ENCODE data around the gene GPC3. TPM values are rescaled to one million over a fixed set of nuclear protein-coding genes. Genes with fewer than 3 reads are reported as not detected.

The GPC3 gene
- total RNA-seq, 1 experiment from 2014 or later = not detected

- Histone ChIP-seq H3K79me2 (ENCODE audit: low read depth) (no peaks in the 10 kb centered on the region), H3K4me2 (no peak overlapping the region), H3K36me3 (ENCODE audit: low read depth) (no peaks in the 10 kb centered on the region), H3K4me1 (replicated peaks; ENCODE audit: insufficient read depth) (no peaks in the 10 kb centered on the region), H3F3A (ENCODE audit: insufficient read depth, low read depth) (no peaks in the 10 kb centered on the region), H3K9me2 (ENCODE audit: insufficient read depth) (no peaks in the 10 kb centered on the region), H4K20me1 (ENCODE audit: insufficient read depth) (no peaks in the 10 kb centered on the region), H2AFZ (no peak overlapping the region), H3K4me3 (no peak overlapping the region), H3K27ac (no peak overlapping the region), H3K9me3 (ENCODE audit: insufficient read depth, low read depth) (no peaks in the 10 kb centered on the region), H3K27me3 (ENCODE audit: insufficient read depth, low read depth) (no peaks in the 10 kb centered on the region)
- intact Hi-C loops (cut with micrococcal nuclease; ENCODE audit: unreplicated experiment) = no loop called here
- POLR2A ChIA-PET (ENCODE audit: unreplicated experiment) = no interaction called here
- no peak for DNase-seq
- CTCF ChIA-PET = no interaction called here
- no TSS peak for BruUV-seq (replicated peaks)
- no peak for TF ChIP-seq CTCF (conservative IDR thresholded peaks at IDR 0.05)
- TF ChIP-seq EZH2 (IDR thresholded peaks at IDR 0.05; ENCODE audit: low read depth) = no peak
These were observed 38.4 kb downstream of the GPC3 start for GRCh38 chrX:133947022-133947421.

- H3K36me3 ChIP-seq (ENCODE audit: low read depth) = no peaks in the 10 kb centered on the region
- no peaks in the 10 kb centered on the region for H3K27me3 ChIP-seq (ENCODE audit: insufficient read depth, low read depth)
- H3K9me2 ChIP-seq (ENCODE audit: insufficient read depth) = no peaks in the 10 kb centered on the region
- CTCF ChIA-PET = no interaction called here
- no peaks in the 10 kb centered on the region for H3K79me2 ChIP-seq (ENCODE audit: low read depth)
- TF ChIP-seq CTCF (conservative IDR thresholded peaks at IDR 0.05) = no peak
- TF ChIP-seq EZH2 (IDR thresholded peaks at IDR 0.05; ENCODE audit: low read depth) = no peak
- no peaks in the 10 kb centered on the region for H3F3A ChIP-seq (ENCODE audit: insufficient read depth, low read depth)
- H3K27ac ChIP-seq = no peak overlapping the region
- DNase-seq = no peak
- H3K4me1 ChIP-seq (replicated peaks; ENCODE audit: insufficient read depth) = no peaks in the 10 kb centered on the region
- no peak overlapping the region for H3K4me3 ChIP-seq
- BruUV-seq (replicated peaks) = no TSS peak
- no peak overlapping the region for H2AFZ ChIP-seq
- H3K4me2 ChIP-seq = no peak overlapping the region
- no peaks in the 10 kb centered on the region for H4K20me1 ChIP-seq (ENCODE audit: insufficient read depth)
- POLR2A ChIA-PET (ENCODE audit: unreplicated experiment) = interaction anchor here (0.7 kb wide), 1 partner anchor 675 kb away, joined by 3 read pairs; no protein-coding TSS in a partner anchor
- no peaks in the 10 kb centered on the region for H3K9me3 ChIP-seq (ENCODE audit: insufficient read depth, low read depth)
- intact Hi-C loops (cut with micrococcal nuclease; ENCODE audit: unreplicated experiment) = no loop called here
These were observed 41.9 kb downstream of the GPC3 start for GRCh38 chrX:133943507-133943906.

GRCh38 chrX:133939655-133940302, 45.6 kb downstream of the GPC3 start:
- TF ChIP-seq EZH2 (IDR thresholded peaks at IDR 0.05; ENCODE audit: low read depth) (no peak), CTCF (conservative IDR thresholded peaks at IDR 0.05) (no peak)
- H3K9me2 ChIP-seq (ENCODE audit: insufficient read depth) = no peaks in the 10 kb centered on the region
- H4K20me1 ChIP-seq (ENCODE audit: insufficient read depth) = no peaks in the 10 kb centered on the region
- H3F3A ChIP-seq (ENCODE audit: insufficient read depth, low read depth) = no peaks in the 10 kb centered on the region
- ChIA-PET POLR2A (ENCODE audit: unreplicated experiment) (no interaction called here), CTCF (no interaction called here)
- no peak overlapping the region for H3K4me2 ChIP-seq
- H3K4me1 ChIP-seq (replicated peaks; ENCODE audit: insufficient read depth) = no peaks in the 10 kb centered on the region
- H3K27ac ChIP-seq = no peak overlapping the region
- H3K36me3 ChIP-seq (ENCODE audit: low read depth) = no peaks in the 10 kb centered on the region
- BruUV-seq (replicated peaks) = no TSS peak
- intact Hi-C loops (cut with micrococcal nuclease; ENCODE audit: unreplicated experiment) = no loop called here
- no peak for DNase-seq
- no peaks in the 10 kb centered on the region for H3K9me3 ChIP-seq (ENCODE audit: insufficient read depth, low read depth)
- H3K79me2 ChIP-seq (ENCODE audit: low read depth) = no peaks in the 10 kb centered on the region
- H3K27me3 ChIP-seq (ENCODE audit: insufficient read depth, low read depth) = no peaks in the 10 kb centered on the region
- no peak overlapping the region for H3K4me3 ChIP-seq
- H2AFZ ChIP-seq = no peak overlapping the region
